ENCODE results near the gene CDC14A.
"Not testable (repeated sequence)": the region's sequence is repeated elsewhere in the genome, so short reads cannot be mapped to it uniquely, and the experiment has no call there.

CDC14A gene

DNA sequence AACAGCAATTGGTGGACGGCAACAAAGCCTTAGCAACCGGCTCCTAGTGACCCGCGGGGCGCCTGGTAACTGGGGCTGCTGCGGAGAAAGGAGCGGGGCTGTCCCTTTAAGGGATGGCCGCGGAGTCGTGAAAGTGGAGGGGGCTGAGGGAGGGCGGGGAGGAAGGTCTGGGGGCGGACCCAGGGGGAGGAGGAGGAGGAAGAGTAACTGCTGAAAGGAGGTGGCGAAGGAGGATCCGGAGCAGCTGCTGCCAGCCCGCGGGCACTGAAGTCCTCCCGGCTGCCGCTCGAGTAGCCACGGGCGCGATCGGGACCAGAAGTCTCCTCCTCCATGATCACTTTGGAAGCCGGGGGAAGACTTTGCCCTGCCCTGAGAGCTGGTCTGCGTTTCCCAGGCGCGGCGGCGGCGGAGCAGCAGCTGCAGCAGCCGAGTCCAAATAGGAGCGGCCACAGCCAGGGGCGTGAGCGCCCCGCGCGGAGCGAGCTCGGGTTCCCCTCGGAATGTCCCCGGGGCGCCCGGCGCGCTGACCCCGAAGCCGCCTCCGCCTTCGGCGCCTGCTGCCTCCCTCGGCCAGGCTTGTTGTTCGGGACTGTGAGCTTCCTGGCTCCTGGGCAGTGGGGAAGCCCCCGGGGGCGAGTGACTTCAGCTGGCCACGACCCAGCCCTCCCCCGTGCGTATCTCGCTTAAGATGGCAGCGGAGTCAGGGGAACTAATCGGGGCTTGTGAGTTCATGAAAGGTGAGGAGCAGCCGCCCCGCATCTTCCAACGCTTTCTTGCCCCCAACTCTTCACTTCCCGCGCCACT lies at the start of gene CDC14A:
Gene CDC14A (plus strand): TSS at position 240 of the 804 bp plus-strand sequence. CDS start 449 bp downstream, at position 689.
- DNase-seq, result peak; percentile 87

DNA sequence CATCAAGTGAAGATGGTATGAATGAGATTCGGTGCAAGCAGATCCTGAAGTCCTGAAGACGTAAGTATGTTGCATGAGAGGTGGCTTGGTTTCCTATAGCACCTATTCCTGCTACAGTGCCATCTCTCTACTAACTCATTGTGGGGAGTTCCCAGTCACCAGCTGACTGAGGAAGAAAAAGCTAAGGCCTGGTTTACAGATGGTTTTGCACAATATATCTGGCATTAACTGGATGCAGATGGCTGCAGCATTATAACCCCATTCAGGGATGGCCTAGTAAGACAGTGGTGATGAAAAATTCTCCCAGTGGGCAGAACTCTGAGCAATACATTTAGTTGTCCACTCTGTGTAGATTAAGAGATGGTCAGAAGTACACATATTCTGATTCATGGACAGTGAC lies 49.6 kb upstream of the CDC14A start:
- DNase-seq, result no peak

DNA sequence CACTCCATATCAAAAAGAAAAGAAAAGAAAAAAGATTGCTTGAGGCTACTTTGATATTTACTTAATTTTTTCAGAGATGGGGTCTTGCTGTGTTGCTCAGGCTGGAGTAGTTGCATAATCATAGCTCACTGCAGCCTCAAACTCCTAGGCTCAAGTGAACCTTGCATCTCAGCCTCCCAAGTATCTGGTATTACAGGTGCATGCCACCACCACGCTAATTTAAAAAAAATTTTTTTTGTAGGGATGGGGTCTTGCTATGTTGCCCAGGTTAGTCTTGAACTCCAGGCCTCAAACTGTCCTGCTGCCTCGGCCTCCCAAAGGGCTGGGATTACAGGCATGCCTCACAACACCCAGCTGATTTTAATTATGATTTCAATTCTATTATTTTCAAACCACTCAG lies 48.1 kb upstream of the CDC14A start:
- DNase-seq, result no peak

- no peak for DNase-seq
Measured at GRCh38 chr1:100304921-100305320, 47.4 kb upstream of the CDC14A start.

GRCh38 chr1:100305954-100306353 lies 46.4 kb upstream of the CDC14A start:
- DNase-seq, result no peak

GRCh38 chr1:100306735-100307313 lies 45.5 kb upstream of the CDC14A start:
- DNase-seq, result no peak

GRCh38 chr1:100308777-100309176 lies 43.5 kb upstream of the CDC14A start:
- DNase-seq, result no peak

DNA sequence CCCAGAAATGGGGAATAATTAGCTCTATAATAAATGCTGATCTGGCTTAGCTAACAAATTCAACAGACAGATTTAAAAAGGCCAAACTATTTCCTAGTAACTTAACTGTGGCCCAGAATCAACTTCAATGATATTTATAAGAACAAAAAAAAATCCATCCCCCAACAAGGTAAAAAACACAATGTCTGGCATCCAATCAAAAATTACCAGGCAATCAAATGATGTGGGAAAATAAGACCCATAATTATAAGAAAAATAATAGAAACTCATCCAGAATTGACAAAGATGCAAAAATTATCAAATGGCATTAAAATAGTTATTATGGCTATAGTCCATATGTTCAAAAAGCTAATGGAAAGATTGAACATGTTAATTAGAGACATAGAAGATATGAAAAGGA lies 42.4 kb upstream of the CDC14A start:
- no peak for DNase-seq

- no peak for DNase-seq
Measured at GRCh38 chr1:100313382-100313781, 38.9 kb upstream of the CDC14A start.

DNA sequence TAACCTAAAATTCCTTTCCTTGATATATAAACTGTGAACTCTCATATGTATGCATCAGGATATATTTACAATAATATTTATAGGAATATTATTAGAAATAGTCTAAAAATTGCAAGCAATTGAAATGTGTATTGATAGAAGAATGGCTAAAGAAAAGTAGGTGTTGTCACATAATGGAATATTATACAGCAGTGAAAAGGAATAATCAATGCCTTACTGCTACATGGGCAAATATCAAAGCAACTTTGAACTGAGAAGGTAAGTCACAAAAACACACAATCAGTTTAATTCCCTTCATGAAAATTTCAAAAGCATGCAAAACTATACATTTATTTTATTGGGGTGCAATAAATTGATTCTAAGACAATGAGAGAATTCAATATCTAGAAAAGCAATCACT lies 35.7 kb upstream of the CDC14A start:
- DNase-seq, result no peak

DNA sequence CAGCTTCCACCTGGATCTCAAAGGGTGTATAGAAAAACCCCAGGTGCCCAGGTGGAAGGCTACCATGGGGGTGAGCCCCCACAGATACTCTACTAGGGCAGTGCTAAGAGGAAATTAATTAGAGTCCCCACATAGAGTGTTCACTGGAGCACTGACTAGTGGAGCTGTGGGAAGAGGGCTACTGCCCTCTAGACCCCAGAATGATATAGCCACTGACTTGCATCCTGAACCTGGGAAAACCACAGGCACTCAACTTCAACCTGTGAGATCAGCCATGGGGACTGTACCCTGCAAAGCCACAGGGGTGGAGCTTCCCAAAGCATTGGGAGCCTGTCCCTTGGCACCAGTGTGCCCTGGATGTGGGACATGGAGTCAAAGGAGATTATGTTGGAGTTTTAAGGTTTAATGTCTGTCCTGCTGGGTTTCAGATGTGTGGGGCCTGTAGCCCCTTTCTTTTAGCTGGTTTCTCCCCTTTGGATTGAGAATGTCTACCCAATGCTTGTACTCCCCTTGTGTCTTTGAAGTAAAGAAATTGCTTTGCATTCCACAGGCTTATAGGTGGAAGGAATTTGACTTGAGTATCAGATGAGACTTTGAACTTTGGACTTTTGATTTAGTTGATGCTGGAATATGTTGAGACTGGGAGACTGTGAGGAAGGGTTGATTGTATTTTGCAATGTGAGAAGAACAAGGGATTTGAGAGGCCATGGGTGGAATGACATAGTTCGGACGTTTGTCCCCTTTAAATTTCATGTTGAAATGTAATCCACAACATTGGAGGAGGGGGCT lies 31.8 kb upstream of the CDC14A start:
- DNase-seq, result no peak

DNA sequence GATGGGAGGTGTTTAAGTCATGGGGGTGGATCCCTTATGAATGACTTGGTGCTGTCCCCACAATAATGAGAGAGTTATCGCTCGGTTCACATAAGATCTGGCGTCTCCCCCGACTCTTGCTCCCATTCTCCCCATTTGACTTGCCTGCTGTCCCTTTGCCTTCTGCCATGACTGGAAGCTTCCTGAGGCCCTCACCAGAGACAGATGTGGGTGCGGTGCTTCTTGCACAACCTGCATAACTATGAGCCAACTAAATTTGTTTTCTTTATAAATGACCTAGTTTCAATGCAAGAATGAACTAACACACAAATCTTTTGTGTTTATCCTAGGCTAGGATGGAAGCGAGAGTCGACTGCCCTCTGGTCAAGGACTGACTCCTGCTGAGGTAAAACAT lies 31.2 kb upstream of the CDC14A start:
- DNase-seq, result no peak

GRCh38 chr1:100321506-100321905 lies 30.8 kb upstream of the CDC14A start:
- no peak for DNase-seq

- DNase-seq, result no peak
Measured at GRCh38 chr1:100322436-100323211, 29.7 kb upstream of the CDC14A start.

DNA sequence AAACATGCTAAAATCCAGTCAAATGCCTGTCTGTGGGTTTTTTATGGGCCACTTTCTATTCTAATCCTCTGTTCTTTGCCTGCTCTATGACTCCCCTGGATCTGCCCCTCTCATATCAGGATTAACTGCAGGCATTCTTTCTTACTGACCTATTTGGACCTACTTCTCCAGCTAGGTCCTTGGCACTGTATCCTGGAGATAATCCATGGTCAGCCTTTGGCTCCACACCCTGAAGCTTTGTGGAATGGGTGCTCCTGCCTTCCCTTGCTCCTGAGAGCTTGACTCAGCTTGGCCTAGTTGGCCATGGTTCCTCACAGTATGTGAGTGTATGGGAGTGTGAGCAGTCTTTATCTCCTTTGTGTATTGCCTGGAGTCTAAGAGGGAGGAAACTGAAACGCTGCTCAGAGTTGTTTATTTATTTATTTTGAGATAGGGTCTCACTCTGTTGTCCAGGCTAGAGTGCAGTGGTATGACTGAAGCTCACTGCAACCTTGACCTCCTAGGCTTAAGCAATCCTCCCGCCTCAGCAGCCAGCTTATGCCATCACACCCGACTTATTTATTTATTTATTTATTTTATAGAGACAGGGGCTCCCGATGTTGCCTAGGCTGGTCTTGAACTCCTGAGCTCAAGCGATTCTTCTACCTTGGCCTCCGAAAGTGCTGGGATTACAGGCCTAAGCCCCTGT lies 28.7 kb upstream of the CDC14A start:
- no peak for DNase-seq

- no peak for DNase-seq
Measured at GRCh38 chr1:100325415-100326324, 26.6 kb upstream of the CDC14A start.

- not testable (repeated sequence) for DNase-seq
Measured at GRCh38 chr1:100326325-100326670, 26.0 kb upstream of the CDC14A start.

DNA sequence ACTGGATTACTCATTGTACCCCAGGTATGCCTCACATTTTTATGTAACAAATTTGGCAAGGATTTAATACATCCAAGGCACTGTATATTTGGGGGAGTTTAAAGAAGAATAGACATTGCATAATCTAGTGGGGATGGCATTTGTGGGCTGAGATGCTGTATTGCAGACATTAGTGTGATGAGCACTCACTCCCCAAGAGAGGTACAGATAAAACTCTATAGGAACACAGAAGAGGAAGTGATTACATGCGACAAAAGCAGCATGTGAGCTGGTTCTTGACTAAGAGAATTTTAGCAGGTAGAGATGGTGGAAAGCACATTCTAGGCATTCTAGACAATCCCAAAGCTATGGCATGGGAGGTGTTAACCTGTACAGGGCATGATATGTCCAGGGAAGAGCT lies 24.2 kb upstream of the CDC14A start:
- DNase-seq, result no peak

DNA sequence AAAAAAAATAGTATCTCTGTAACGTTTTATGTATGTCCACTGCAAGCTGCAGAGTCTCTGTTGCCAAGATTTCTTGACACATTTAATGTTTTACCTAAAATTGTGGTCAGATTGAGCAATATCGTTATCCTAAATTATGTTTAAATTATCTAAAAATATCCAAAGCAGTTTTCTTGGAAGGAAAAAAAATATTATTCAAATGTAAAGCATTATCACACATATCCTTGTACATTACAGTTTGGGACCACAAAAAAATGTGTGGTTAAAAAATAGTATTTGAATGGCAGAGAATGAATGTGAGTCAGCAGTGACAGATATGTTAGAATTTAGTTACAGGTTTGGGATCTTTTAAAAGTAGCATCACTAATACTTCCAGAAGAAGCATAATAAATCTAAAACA lies 21.2 kb upstream of the CDC14A start:
- not testable (repeated sequence) for DNase-seq

- DNase-seq, result no peak
Measured at GRCh38 chr1:100332331-100332730, 20.0 kb upstream of the CDC14A start.

GRCh38 chr1:100335436-100335835 lies 16.9 kb upstream of the CDC14A start:
- no peak for DNase-seq
